Measurements from ENCODE around the gene SEC24B. TPM values are rescaled to one million over a fixed set of nuclear protein-coding genes. Genes with fewer than 3 reads are reported as not detected.

SEC24B gene
- total and polyA plus RNA-seq, 10 of the 15 experiments (the other 5 are each of a cell fraction or from before 2014, with no cell fraction given) = 6.4 to 43.2 (median 16.0) TPM

DNA sequence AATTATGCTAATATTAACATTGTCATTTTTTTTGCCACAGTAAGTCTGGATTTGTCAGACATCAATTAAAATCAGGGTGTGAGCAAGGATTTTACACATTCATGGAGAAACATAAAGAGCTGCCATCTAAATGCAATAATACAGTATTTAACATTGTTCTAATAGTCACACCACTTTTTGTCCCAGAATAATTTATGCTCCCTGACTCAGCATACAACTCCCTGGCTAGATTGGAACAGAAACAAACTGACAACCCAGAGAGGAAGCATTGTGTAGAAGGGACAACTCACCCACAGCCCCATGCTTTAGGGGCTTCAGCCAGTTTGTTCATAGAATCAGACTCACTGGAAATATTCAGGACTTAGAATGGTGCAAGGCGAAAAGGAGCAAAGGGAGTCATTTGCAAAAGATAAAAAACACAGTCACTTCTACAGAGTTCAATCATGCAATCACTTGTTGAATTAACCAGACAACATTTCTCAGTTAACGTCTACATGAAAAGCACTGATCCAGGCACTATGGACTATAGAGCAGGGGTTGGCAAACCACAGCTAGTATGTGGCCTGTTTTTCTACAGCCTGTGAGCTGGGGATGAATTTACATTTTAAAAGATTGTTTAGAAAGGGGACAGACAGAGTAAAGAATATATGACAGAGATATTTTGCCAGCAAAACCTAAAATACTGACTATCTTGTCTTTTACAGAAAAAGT lies 26.4 kb upstream of the SEC24B start:
- no peaks in the 10 kb centered on the region for H3K79me2 ChIP-seq (ENCODE audit: control insufficient read depth, insufficient read depth, low read length)
- BruUV-seq (replicated peaks) = no TSS peak
- H3K27me3 ChIP-seq (replicated peaks in 1 of 2; ENCODE audit: control insufficient read depth in 2 of 2, insufficient read depth in 2 of 2, low read length in 1 of 2) = peaks cover 0 to 3% of the 10 kb centered on the region in 2 experiments; a peak in 1 of 4 replicates
- intact Hi-C loops (cut with micrococcal nuclease; ENCODE audit: unreplicated experiment) = loop anchor here (5.0 to 10.0 kb wide), 2 partner anchors 110 to 332 kb away; no protein-coding TSS in a partner anchor
- FAIRE-seq (no peak), DNase-seq (ENCODE audit: low read depth, low spot score) (no peak), ATAC-seq (no peak)
- H3K9ac ChIP-seq (ENCODE audit: control insufficient read depth, insufficient read depth, low read length) = no peak overlapping the region
- no peaks in the 10 kb centered on the region for H3K9me3 ChIP-seq (replicated peaks; ENCODE audit: control insufficient read depth, insufficient read depth, low read length)
- no peak overlapping the region for H3K27ac ChIP-seq (ENCODE audit: control insufficient read depth, insufficient read depth)
- CTCF ChIA-PET = interaction anchor here (0.5 kb wide), 1 partner anchor 172 kb away, joined by 3 read pairs; no protein-coding TSS in a partner anchor
- SMC1A ChIA-PET (ENCODE audit: uncharacterized antibody, unreplicated experiment) = no interaction called here
- H2AFZ ChIP-seq (ENCODE audit: control insufficient read depth, low read depth, low read length) = no peak overlapping the region
- RAD21 ChIA-PET (ENCODE audit: unreplicated experiment) = no interaction called here
- no peaks in the 10 kb centered on the region for H3K36me3 ChIP-seq (ENCODE audit: control insufficient read depth in 2 of 2, insufficient read depth in 2 of 2, low read length in 1 of 2)
- no peak overlapping the region for H3K4me2 ChIP-seq (ENCODE audit: control insufficient read depth, insufficient read depth)
- in situ Hi-C loops (cut with MboI) = loop anchor here (10.0 kb wide), 2 partner anchors 562 to 722 kb away; no protein-coding TSS in a partner anchor
- H4K20me1 ChIP-seq (ENCODE audit: control insufficient read depth, insufficient read depth) = no peaks in the 10 kb centered on the region
- no peaks in the 10 kb centered on the region for H3K4me1 ChIP-seq (ENCODE audit: control insufficient read depth, insufficient read depth, low read length)
- H3K4me3 ChIP-seq = no peak overlapping the region
- POLR2A ChIA-PET = no interaction called here
- 23% methylated on average over 2 of the region's 2 CpGs for WGBS (ENCODE audit: insufficient coverage, insufficient replicate concordance, low lambda C conversion rate, missing lambda C conversion rate)
- TF ChIP-seq IRF4 (IDR thresholded peaks at IDR 0.05; ENCODE audit: low read depth, low read length) = no peak
- no peak for TF ChIP-seq CHD1 (IDR thresholded peaks at IDR 0.05; ENCODE audit: low read depth, low read length)
- TF ChIP-seq MYC (IDR thresholded peaks at IDR 0.05; ENCODE audit: insufficient read depth, insufficient read length, insufficient replicate concordance, low read length, severe bottlenecking) = no peak
- no peak for TF ChIP-seq BMI1 (IDR thresholded peaks at IDR 0.05; ENCODE audit: borderline replicate concordance)
- TF ChIP-seq, protein P1, sequence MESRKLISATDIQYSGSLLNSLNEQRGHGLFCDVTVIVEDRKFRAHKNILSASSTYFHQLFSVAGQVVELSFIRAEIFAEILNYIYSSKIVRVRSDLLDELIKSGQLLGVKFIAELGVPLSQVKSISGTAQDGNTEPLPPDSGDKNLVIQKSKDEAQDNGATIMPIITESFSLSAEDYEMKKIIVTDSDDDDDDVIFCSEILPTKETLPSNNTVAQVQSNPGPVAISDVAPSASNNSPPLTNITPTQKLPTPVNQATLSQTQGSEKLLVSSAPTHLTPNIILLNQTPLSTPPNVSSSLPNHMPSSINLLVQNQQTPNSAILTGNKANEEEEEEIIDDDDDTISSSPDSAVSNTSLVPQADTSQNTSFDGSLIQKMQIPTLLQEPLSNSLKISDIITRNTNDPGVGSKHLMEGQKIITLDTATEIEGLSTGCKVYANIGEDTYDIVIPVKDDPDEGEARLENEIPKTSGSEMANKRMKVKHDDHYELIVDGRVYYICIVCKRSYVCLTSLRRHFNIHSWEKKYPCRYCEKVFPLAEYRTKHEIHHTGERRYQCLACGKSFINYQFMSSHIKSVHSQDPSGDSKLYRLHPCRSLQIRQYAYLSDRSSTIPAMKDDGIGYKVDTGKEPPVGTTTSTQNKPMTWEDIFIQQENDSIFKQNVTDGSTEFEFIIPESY (IDR thresholded peaks at IDR 0.05) = no peak
- TF ChIP-seq E2F4 (IDR thresholded peaks at IDR 0.05; ENCODE audit: low read depth, low read length) = no peak
- no peak for TF ChIP-seq ZNF274 (IDR thresholded peaks at IDR 0.05; ENCODE audit: insufficient read depth, insufficient read length)
- TF ChIP-seq CEBPB (IDR thresholded peaks at IDR 0.05; ENCODE audit: borderline replicate concordance in 1 of 2, low read depth in 2 of 2, low read length in 2 of 2) = no peak
- TF ChIP-seq HDAC6 (IDR thresholded peaks at IDR 0.05; ENCODE audit: unreplicated experiment) = no peak
- TF ChIP-seq FOXM1 (IDR thresholded peaks at IDR 0.05; ENCODE audit: low read depth, low read length) = no peak
- TF ChIP-seq MEF2A (IDR thresholded peaks at IDR 0.05; ENCODE audit: insufficient read depth, low read depth, low read length) = no peak
- no peak for TF ChIP-seq IRF3 (IDR thresholded peaks at IDR 0.05)
- no peak for TF ChIP-seq CBX3 (IDR thresholded peaks at IDR 0.05; ENCODE audit: borderline replicate concordance, low read depth)
- TF ChIP-seq, protein P2, sequence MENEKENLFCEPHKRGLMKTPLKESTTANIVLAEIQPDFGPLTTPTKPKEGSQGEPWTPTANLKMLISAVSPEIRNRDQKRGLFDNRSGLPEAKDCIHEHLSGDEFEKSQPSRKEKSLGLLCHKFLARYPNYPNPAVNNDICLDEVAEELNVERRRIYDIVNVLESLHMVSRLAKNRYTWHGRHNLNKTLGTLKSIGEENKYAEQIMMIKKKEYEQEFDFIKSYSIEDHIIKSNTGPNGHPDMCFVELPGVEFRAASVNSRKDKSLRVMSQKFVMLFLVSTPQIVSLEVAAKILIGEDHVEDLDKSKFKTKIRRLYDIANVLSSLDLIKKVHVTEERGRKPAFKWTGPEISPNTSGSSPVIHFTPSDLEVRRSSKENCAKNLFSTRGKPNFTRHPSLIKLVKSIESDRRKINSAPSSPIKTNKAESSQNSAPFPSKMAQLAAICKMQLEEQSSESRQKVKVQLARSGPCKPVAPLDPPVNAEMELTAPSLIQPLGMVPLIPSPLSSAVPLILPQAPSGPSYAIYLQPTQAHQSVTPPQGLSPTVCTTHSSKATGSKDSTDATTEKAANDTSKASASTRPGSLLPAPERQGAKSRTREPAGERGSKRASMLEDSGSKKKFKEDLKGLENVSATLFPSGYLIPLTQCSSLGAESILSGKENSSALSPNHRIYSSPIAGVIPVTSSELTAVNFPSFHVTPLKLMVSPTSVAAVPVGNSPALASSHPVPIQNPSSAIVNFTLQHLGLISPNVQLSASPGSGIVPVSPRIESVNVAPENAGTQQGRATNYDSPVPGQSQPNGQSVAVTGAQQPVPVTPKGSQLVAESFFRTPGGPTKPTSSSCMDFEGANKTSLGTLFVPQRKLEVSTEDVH (IDR thresholded peaks at IDR 0.05; ENCODE audit: low read depth, partially characterized antibody) = no peak
- TF ChIP-seq SMC3 (IDR thresholded peaks at IDR 0.05; ENCODE audit: borderline replicate concordance, low read length) = no peak
